Stimulated activated naive B cell treated with anti-CD40 and anti-IgM and Interleukin-4, amounts not matched to agents 10 μg/mL and 1 μg/mL and 100 μg/mL, for 72 hours (primary cell): ENCODE measurements around the gene ITPKB.

Experiments used
- ATAC-seq, 2 donors: fragments of 150-1000 bp; cut with Tn5 transposase; replicated peaks; 2 replicates each; pipeline ENCODE4 v1.10.0; 2021; ENCODE audit warnings: moderate library complexity in 1 of 2
- DNase-seq: peaks from one replicate; pipeline ENCODE4 v3.0.0; 2021
- H3K27ac Mint-ChIP-seq: one replicate; pipeline ENCODE4 v1.8.0; 2022; ENCODE audit warnings: mild to moderate bottlenecking, mixed read lengths
- H3K27me3 Mint-ChIP-seq, 2 donors: one replicate each; pipeline ENCODE4 v1.8.0; 2022; ENCODE audit warnings: mixed read lengths in 2 of 2
- H3K36me3 Mint-ChIP-seq, 2 donors: one replicate each; pipeline ENCODE4 v1.8.0; 2022; ENCODE audit warnings: mixed read lengths in 2 of 2, mild to moderate bottlenecking in 1 of 2
- H3K4me1 Mint-ChIP-seq, 2 donors: one replicate each; pipeline ENCODE4 v1.8.0; 2022; ENCODE audit warnings: mixed read lengths in 2 of 2, mild to moderate bottlenecking in 1 of 2
- H3K4me3 Mint-ChIP-seq, 2 donors: one replicate each; pipeline ENCODE4 v1.8.0; 2022; ENCODE audit warnings: mild to moderate bottlenecking in 2 of 2, mixed read lengths in 2 of 2, moderate library complexity in 1 of 2
- H3K9me3 Mint-ChIP-seq, 2 donors: one replicate each; pipeline ENCODE4 v1.8.0; 2022; ENCODE audit warnings: mixed read lengths in 2 of 2, mild to moderate bottlenecking in 1 of 2

The ITPKB gene

DNA sequence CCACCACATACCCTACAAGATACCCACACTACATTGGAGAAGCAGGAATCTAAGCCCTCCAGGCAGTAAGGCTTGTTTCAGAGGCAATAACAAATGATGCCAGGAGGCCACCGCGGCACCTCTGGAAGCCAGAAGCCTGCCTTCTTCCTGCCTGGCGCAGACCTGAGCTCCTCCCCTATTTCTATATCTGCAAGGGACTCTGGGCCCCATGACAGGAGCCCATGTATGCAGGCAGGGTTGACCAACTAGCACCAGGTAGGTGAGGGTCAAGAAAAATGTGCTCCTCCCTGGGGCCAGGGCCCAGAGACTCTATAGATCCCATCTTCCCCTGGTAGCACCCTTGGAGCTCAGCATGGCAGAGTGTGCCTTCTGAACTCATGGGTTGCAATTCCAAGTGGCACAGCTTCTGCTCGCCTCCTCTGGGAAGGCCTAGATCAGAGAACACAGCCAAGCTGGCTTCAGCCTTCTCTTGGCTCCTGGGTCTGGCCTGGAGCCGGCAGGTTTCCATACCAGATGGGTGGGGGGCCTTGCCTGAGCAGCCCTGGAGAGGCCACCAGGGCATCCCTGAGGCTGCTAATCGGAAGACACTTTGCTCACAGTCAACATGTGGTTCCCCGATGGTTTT is 105.4 kb downstream of the ITPKB start:
- no peak overlapping the region for H3K4me3 Mint-ChIP-seq
- peaks cover 54 to 92% of the 10 kb centered on the region in 2 donors for H3K4me1 Mint-ChIP-seq
- ATAC-seq, result peak; percentile 20 to 38
- peak overlapping the region; percentile 98 for H3K27ac Mint-ChIP-seq
- peaks cover 61 to 83% of the 10 kb centered on the region in 2 donors for H3K36me3 Mint-ChIP-seq
- no peak for DNase-seq
- no peaks in the 10 kb centered on the region for H3K27me3 Mint-ChIP-seq
- H3K9me3 Mint-ChIP-seq, result peaks cover 1 to 2% of the 10 kb centered on the region in 2 donors

DNA sequence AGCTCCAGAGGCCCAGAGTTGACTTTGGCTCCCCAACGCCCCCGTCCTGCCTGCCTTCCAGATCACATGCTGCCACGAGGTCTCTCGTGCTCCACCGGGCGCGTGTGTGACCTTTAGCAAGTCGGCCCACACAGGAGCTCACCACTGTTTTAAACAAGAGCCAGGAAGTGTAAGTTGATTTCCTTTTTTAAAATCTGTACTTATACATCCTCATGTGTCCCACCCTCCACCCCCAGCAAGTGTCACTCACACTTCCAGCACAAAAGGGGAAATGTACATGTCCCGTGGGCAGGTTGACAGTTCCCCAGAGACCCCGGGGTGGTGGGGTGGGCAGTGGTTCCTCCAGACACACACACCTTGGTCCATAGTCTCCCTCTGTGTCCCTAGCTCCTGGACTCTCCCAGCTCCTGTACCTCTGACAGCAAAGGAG is 106.1 kb downstream of the ITPKB start:
- DNase-seq (peak; percentile 78), ATAC-seq (peak; percentile 80 to 84)

DNA sequence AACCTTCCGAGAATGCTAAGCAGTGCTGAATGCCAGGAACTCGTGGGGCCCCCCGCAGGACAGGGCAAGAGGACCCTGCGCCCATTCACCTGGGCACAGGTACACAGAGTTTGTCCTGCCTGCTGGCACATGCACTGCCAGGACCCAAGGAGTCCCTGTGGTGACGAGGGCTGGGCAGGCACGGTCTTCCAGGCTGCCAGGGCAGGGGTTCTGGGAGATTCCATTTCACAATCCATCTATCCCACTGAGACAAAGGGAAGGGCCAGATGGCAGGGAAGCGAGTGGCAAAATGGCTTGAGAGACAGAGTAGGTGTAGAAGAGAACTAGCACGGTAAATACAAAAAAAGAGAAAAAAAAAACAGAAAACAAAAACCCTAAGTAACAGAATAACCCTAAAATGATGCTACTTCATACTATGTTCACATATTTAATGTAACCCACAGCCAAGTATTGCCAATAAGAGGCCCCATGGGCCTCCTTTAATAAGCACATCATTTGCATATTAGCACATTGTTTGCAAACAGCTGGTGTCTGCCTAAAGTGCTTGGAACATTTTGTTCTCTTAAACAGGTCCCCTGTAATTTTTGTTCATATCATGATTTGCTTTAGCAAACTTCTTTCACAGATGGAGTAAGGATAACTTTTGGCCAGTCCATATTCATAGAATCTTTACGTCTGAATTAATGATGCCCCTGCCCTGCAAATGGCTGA is 106.8 kb downstream of the ITPKB start:
- Mint-ChIP-seq H3K4me1 (peaks cover 59 to 89% of the 10 kb centered on the region in 2 donors), H3K36me3 (peaks cover 60 to 85% of the 10 kb centered on the region in 2 donors)
- no peak for ATAC-seq

More for the DNA sequence above, 106.1 kb downstream of the ITPKB start:
- peak overlapping the region; percentile 43 to 53 for H3K4me3 Mint-ChIP-seq
- H3K4me1 Mint-ChIP-seq, result peaks cover 53 to 86% of the 10 kb centered on the region in 2 donors
- H3K27me3 Mint-ChIP-seq, result no peaks in the 10 kb centered on the region
- peak overlapping the region; percentile 98 for H3K27ac Mint-ChIP-seq
- H3K9me3 Mint-ChIP-seq, result peaks cover 2 to 3% of the 10 kb centered on the region in 2 donors
- peaks cover 59 to 85% of the 10 kb centered on the region in 2 donors for H3K36me3 Mint-ChIP-seq

DNA sequence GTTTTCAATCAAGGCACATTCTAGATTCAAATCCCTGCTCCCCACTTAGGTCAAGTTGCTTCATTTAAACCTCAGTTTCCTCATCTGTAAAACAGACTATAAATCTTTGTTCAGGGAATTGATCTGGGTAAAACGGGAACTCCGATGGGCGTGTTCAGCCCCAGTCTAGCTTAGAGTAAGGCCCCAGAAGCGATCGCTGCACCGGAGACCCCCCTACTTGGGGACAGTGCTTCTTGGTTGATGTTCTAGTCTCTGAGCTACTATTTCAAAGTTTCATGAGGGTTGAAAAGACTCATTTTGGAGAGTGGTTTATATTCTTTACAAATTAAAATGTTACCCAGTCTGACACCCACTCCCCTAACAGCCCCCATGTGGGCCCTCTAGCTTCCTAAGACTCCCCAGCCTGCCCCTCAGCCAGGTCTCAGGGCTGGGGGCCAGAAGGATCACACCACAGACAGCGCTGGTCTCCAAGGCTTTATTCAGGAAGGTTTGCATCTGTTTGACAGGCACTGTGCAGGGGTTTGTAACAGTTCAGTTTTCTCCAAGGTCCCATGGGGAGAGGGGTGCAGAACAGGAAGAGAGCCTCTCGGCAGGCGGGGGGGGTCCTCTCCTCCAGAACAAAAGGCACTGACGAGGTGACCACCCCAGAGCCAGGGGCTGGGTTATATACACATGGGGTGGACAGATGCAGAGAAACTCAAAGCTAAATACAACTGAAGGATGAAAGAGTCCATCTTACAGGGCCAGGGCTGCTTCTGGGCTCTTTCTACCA is 107.7 kb downstream of the ITPKB start:
- H3K4me3 Mint-ChIP-seq, result peak overlapping the region; percentile 30 to 48
- H3K9me3 Mint-ChIP-seq, result peaks cover 8% of the 10 kb centered on the region in 2 donors
- H3K4me1 Mint-ChIP-seq, result peaks cover 62 to 89% of the 10 kb centered on the region in 2 donors
- no peaks in the 10 kb centered on the region for H3K27me3 Mint-ChIP-seq
- peak overlapping the region; percentile 98 for H3K27ac Mint-ChIP-seq
- H3K36me3 Mint-ChIP-seq, result peaks cover 58 to 82% of the 10 kb centered on the region in 2 donors
- no peak for ATAC-seq
- no peak for DNase-seq

More for the DNA sequence above, 106.8 kb downstream of the ITPKB start:
- H3K27ac Mint-ChIP-seq, result peak overlapping the region; percentile 98
- H3K9me3 Mint-ChIP-seq, result peaks cover 3 to 4% of the 10 kb centered on the region in 2 donors
- no peaks in the 10 kb centered on the region for H3K27me3 Mint-ChIP-seq
- DNase-seq, result no peak
- peak overlapping the region; percentile 43 to 53 for H3K4me3 Mint-ChIP-seq

DNA sequence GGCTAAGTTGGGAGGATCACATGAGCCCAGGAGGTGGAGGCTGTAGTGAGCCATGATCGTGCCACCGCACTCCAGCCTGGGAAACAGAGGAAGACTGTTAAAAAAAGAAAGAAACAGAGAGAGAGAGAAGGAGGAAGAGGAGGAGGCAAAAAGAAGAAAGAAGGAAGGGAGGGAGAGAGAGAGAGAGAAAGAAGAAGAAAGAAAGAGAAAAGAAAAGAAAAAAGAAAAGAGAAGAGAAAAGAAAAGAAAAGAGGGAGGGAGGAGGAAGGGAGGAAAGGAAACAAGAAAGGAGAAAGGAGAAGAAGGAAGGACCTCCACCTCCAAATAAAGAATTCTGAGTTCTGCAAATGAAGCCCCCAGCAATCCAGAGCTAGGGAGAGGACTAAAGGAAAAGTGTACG is 108.5 kb downstream of the ITPKB start:
- Mint-ChIP-seq H3K4me1 (peaks cover 66 to 91% of the 10 kb centered on the region in 2 donors), H3K36me3 (peaks cover 55 to 83% of the 10 kb centered on the region in 2 donors), H3K27me3 (no peaks in the 10 kb centered on the region), H3K27ac (peak overlapping the region; percentile 81), H3K4me3 (no peak overlapping the region), H3K9me3 (peaks cover 8% of the 10 kb centered on the region in 2 donors)
- ATAC-seq (no peak), DNase-seq (no peak)

DNA sequence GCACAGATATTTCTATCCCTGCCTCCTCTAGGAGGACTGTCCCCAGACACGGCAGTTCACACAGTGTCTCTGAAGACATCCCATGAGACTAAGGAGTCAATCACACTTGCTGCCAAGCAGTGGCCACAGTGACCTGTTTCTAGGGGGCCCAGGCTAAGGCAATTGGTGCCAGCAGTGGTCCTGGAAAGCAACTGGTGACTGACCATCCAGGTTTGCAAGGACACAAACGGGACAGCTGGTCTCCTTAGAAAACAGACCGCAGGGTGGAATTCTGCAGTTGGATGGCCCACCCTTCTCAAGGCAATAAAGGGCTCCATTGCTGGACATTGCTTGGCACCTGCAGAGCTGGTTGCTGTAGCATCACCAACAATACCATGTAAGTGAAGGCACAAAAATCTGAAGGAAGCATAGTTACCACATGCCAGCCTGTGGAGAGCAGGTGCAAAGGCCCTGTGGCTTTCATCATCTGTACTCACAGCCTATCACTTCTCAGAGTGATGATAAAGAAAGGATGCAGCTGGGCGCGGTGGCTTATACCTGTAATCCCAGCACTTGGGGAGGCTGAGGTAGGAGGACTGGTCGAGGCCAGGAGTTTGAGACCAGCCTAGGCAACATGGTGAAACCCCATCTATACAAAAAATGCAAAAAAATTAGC is 109.1 kb downstream of the ITPKB start:
- Mint-ChIP-seq H3K36me3 (peaks cover 49 to 82% of the 10 kb centered on the region in 2 donors), H3K4me3 (no peak overlapping the region), H3K4me1 (peaks cover 65 to 91% of the 10 kb centered on the region in 2 donors), H3K27ac (peak overlapping the region; percentile 81), H3K27me3 (no peaks in the 10 kb centered on the region), H3K9me3 (peaks cover 8% of the 10 kb centered on the region in 2 donors)
- DNase-seq (no peak), ATAC-seq (no peak)

DNA sequence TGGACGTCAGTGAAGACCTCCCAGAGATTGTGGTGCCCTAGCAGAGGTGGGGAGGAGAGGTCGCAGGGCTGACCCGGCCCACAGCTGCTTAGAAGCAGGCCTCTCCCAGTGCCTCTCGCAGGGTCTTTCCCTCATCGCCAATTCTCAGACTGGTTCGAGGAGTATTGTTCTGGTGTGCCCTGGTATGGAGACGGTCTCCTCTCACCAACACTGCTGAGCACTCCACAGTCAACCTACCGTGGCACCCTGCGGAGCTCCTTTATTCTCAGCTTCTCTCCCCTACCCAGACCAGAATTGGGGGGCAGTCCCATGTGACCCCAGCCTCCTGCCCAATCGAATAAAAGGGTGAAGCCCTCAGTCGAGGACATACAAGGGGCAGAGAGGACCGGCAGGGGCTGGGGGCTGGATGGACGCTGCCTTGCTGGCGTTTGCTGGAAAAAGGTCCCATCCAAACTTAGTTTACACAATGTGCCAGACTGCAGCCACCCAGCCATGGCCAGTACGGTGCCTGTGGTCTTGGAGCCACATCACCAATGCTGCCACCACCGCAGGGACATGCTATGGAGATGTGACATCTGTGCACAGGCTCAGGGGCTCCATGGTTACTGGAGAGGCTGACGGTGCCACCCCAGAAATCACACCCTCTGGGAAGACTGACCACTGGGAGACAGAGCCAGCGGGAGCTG is 109.7 kb downstream of the ITPKB start:
- no peaks in the 10 kb centered on the region for H3K27me3 Mint-ChIP-seq
- H3K36me3 Mint-ChIP-seq, result peaks cover 47 to 78% of the 10 kb centered on the region in 2 donors
- ATAC-seq (no peak), DNase-seq (no peak)
- peaks cover 8% of the 10 kb centered on the region in 2 donors for H3K9me3 Mint-ChIP-seq
- H3K27ac Mint-ChIP-seq, result peak overlapping the region; percentile 81
- H3K4me1 Mint-ChIP-seq, result peaks cover 63 to 86% of the 10 kb centered on the region in 2 donors
- H3K4me3 Mint-ChIP-seq, result peak overlapping the region in 1 of 2 donors; percentile 17

DNA sequence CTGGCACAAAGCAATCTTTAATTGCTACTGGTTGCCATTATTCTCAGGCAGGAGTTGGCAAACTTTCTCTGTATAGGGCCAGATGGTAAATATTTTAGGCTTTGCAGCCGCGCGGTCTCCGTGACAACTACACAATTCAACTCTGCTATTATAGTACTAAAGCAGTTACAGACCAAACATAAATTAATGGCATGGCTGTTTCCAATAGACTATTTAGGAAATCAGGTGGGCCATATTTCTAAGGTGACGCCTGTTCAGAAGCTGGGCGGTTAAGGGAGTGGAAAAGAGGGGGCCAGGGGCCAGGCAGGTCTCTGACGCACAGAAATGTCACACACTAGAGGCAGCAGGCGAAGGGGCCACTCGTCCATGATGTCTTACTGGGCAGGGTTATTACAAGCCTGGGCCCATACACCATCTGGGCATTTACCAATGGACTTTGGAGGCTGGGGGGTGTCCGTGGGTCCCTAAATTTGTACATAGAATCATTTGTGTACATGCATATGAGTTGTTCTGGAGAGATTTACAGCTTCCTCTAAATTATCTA is 110.4 kb downstream of the ITPKB start:
- H3K27ac Mint-ChIP-seq, result peak overlapping the region; percentile 99
- H3K36me3 Mint-ChIP-seq, result peaks cover 45 to 75% of the 10 kb centered on the region in 2 donors
- H3K4me1 Mint-ChIP-seq, result peaks cover 59 to 79% of the 10 kb centered on the region in 2 donors
- no peaks in the 10 kb centered on the region for H3K27me3 Mint-ChIP-seq
- DNase-seq, result no peak
- peaks cover 8% of the 10 kb centered on the region in 2 donors for H3K9me3 Mint-ChIP-seq
- no peak overlapping the region for H3K4me3 Mint-ChIP-seq
- no peak for ATAC-seq

DNA sequence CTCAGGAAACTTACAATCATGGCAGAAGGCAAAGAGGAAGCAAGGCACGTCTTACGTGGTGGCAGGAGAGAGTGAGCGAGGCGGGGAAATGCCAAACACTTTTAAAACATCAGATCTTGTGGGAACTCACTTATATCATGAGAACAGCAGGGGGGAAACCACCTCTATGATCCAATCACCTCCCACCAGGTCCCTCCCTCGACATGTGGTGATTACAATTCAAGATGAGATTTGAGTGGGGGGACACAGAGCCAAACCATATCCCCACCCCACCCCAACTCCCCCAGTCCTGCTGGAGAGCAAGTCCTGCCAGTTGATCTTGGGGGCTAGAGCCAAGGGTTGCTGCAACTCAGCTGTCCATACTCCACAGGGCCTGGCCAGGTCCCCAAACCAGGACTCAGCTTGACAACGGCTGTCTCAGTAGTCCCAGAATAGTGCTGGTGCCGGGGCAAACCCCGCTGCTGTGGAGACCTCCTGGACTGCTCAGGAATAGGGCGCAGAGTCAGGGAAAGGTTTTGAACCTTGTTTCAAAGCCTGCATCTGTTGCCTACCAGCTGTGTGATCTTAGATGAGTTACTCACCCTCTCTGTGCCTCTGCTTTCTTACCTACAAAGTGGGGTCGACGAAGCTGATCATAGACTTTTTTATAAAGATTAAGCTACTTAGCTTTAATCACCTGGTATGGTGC is 111.0 kb downstream of the ITPKB start:
- Mint-ChIP-seq H3K4me1 (peaks cover 53 to 73% of the 10 kb centered on the region in 2 donors), H3K4me3 (peak overlapping the region in 1 of 2 donors; percentile 18), H3K27me3 (no peaks in the 10 kb centered on the region), H3K9me3 (peaks cover 8% of the 10 kb centered on the region in 2 donors), H3K36me3 (peaks cover 45 to 74% of the 10 kb centered on the region in 2 donors), H3K27ac (peak overlapping the region; percentile 99)
- DNase-seq, result peak; percentile 41
- peak; percentile 37 to 50 for ATAC-seq

DNA sequence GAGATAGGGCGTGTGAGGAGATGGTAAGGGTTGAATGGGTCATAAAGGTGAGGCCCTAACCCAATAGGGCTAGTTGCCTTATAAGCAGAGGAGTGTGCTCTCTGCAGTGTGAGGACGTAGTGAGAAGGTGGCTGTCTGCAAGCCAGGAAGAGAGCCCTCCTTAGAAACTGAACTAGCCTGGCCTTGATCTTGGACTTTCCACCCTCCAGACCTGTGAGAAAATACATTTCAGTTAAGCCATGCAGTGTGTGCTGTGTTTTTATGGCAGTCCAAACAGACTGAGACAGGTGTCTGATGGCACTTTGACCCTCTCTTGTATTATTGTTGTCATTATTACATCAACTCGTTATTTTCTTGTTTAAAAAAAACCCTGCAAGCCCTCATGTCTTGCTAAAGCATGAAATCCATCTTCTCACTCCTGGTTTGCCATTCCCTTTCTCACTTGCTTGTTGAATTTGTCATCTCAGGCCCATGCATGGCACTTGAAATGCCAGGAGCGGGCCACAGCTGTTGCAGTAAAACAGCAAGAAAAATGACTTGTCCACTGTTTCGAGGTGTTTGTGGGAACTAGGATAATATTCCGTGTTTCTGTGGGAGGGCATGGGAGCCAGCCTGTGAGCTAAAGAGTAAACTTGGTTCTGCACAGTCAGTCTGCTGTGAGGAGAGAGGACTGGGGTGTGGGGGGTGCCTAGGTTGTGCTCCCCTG is 111.9 kb downstream of the ITPKB start:
- ATAC-seq (peak in 1 of 2 donors; percentile 21), DNase-seq (no peak)
- Mint-ChIP-seq H3K9me3 (peaks cover 8 to 11% of the 10 kb centered on the region in 2 donors), H3K27me3 (no peaks in the 10 kb centered on the region), H3K36me3 (peaks cover 42 to 69% of the 10 kb centered on the region in 2 donors), H3K4me3 (peak overlapping the region in 1 of 2 donors; percentile 70), H3K4me1 (peaks cover 46 to 64% of the 10 kb centered on the region in 2 donors), H3K27ac (peak overlapping the region; percentile 99)

DNA sequence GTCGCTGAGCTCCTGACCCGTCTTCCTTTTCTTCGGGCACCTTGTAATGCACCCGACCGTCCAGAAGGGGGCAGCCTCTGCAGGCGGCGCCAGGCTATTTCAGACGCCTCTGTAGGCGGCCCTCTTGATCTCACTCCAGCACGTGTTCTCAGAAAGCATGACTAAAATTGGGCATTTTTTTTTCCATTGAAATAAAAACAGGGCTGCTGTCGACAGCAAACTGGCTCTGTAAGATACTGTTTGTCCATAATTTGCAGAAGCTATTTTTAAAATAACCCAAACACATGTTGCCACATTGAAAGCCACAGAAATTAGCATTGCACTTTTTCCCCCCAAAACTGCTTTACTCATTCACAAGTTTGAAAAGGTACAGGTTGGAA is 112.5 kb downstream of the ITPKB start:
- peaks cover 8 to 11% of the 10 kb centered on the region in 2 donors for H3K9me3 Mint-ChIP-seq
- peak; percentile 74 to 85 for ATAC-seq
- H3K4me1 Mint-ChIP-seq, result peaks cover 42 to 58% of the 10 kb centered on the region in 2 donors
- H3K27me3 Mint-ChIP-seq, result no peaks in the 10 kb centered on the region
- DNase-seq, result peak; percentile 77
- peaks cover 38 to 63% of the 10 kb centered on the region in 2 donors for H3K36me3 Mint-ChIP-seq
- H3K27ac Mint-ChIP-seq, result peak overlapping the region; percentile 99
- peak overlapping the region; percentile 57 to 70 for H3K4me3 Mint-ChIP-seq
